Left renal pelvis (tissue), 4 donors: Measurements from ENCODE around the gene FBXL13. TPM values are rescaled to one million over a fixed set of nuclear protein-coding genes. Genes with fewer than 3 reads are reported as not detected.
"Not testable (repeated sequence)": the region's sequence is repeated elsewhere in the genome, so short reads cannot be mapped to it uniquely, and the experiment has no call there.

Experiments
- DNase-seq, 4 donors: peaks; one replicate each; pipeline ENCODE4 v3.0.0-alpha.2; 2013; ENCODE audit warnings: low read depth in 4 of 4, low spot score in 3 of 4
- polyA plus RNA-seq, 4 donors: library from polyadenylated mRNA; unstranded; fragments of 120-200 nt; gene quantifications; one replicate each; pipeline ENCODE4 v1.2.1, GENCODE V29; 2013; ENCODE audit not compliant: insufficient read length in 4 of 4

The FBXL13 gene
- polyA plus RNA-seq, result 1 to 10 TPM; 1.1 to 2.6 (median 2.4) TPM

- peak; percentile 81 to 87 (median 86) for DNase-seq
Observed at GRCh38 chr7:103074519-103075336, at the start of gene FBXL13, which contains the start of gene ARMC10. Gene FBXL13, minus strand, starts transcription at chr7:103074796. Gene ARMC10, plus strand, starts transcription at chr7:103075140. Its CDS starts 133 bp downstream, at chr7:103075273.

GRCh38 chr7:103123529-103123928 lies 48.9 kb upstream of the FBXL13 start:
- no peak for DNase-seq

GRCh38 chr7:103121641-103122040 lies 47.0 kb upstream of the FBXL13 start:
- no peak for DNase-seq

GRCh38 chr7:103120362-103120761 lies 45.8 kb upstream of the FBXL13 start:
- DNase-seq, result no peak

- DNase-seq, result no peak
Observed at GRCh38 chr7:103119791-103120291, 45.2 kb upstream of the FBXL13 start.

- DNase-seq, result no peak
Observed at GRCh38 chr7:103117465-103117864, 42.9 kb upstream of the FBXL13 start.

GRCh38 chr7:103116991-103117390 lies 42.4 kb upstream of the FBXL13 start:
- DNase-seq, result no peak

GRCh38 chr7:103116511-103116910 lies 41.9 kb upstream of the FBXL13 start:
- DNase-seq, result no peak

- DNase-seq, result no peak
Observed at GRCh38 chr7:103115771-103116170, 41.2 kb upstream of the FBXL13 start.

GRCh38 chr7:103114576-103115008 lies 40.0 kb upstream of the FBXL13 start:
- DNase-seq, result no peak

- DNase-seq, result no peak
Observed at GRCh38 chr7:103113164-103113563, 38.6 kb upstream of the FBXL13 start.

GRCh38 chr7:103106703-103107070 lies 32.1 kb upstream of the FBXL13 start:
- DNase-seq, result not testable (repeated sequence)

- DNase-seq, result peak; percentile 24 to 39 (median 30)
Observed at GRCh38 chr7:103106005-103106702, 31.6 kb upstream of the FBXL13 start.

- no peak for DNase-seq
Observed at GRCh38 chr7:103101543-103101942, 26.9 kb upstream of the FBXL13 start.

- no peak for DNase-seq
Observed at GRCh38 chr7:103100348-103100747, 25.8 kb upstream of the FBXL13 start.

- DNase-seq, result no peak
Observed at GRCh38 chr7:103097041-103097440, 22.4 kb upstream of the FBXL13 start.

- not testable (repeated sequence) for DNase-seq
Observed at GRCh38 chr7:103095558-103095957, 21.0 kb upstream of the FBXL13 start.

GRCh38 chr7:103094102-103094501 lies 19.5 kb upstream of the FBXL13 start:
- DNase-seq, result no peak

GRCh38 chr7:103093429-103093828 lies 18.8 kb upstream of the FBXL13 start:
- no peak for DNase-seq

- not testable (repeated sequence) for DNase-seq
Observed at GRCh38 chr7:103092321-103092720, 17.7 kb upstream of the FBXL13 start.

GRCh38 chr7:103083210-103083609 lies 8.6 kb upstream of the FBXL13 start:
- DNase-seq, result no peak

GRCh38 chr7:103082497-103082896 lies 7.9 kb upstream of the FBXL13 start:
- DNase-seq, result no peak
